Measurements from ENCODE around the gene MTHFD1.
"Not testable (repeated sequence)": the region's sequence is repeated elsewhere in the genome, so short reads cannot be mapped to it uniquely, and the experiment has no call there.

The MTHFD1 gene

GRCh38 chr14:64387782-64388532 lies at the start of gene MTHFD1:
TSS of gene MTHFD1 (plus strand) at chr14:64388353. CDS start at chr14:64388428, 75 bp downstream.
- DNase-seq (ENCODE audit: low spot score) = peak; percentile 91

- DNase-seq (ENCODE audit: low spot score) = peak; percentile 68
Measured at GRCh38 chr14:64338616-64339316, 49.4 kb upstream of the MTHFD1 start.

- no peak for DNase-seq (ENCODE audit: low spot score)
Measured at GRCh38 chr14:64340560-64341196, 47.5 kb upstream of the MTHFD1 start.

GRCh38 chr14:64347748-64348147 lies 40.4 kb upstream of the MTHFD1 start:
- no peak for DNase-seq (ENCODE audit: low spot score)

- no peak for DNase-seq (ENCODE audit: low spot score)
Measured at GRCh38 chr14:64349741-64350490, 38.2 kb upstream of the MTHFD1 start.

- DNase-seq (ENCODE audit: low spot score) = no peak
Measured at GRCh38 chr14:64363265-64363846, 24.8 kb upstream of the MTHFD1 start.

- no peak for DNase-seq (ENCODE audit: low spot score)
Measured at GRCh38 chr14:64364907-64365306, 23.2 kb upstream of the MTHFD1 start.

GRCh38 chr14:64365358-64365889 lies 22.7 kb upstream of the MTHFD1 start:
- not testable (repeated sequence) for DNase-seq (ENCODE audit: low spot score)

- DNase-seq (ENCODE audit: low spot score) = no peak
Measured at GRCh38 chr14:64369201-64369600, 19.0 kb upstream of the MTHFD1 start.

GRCh38 chr14:64387232-64387781 lies 846 bp upstream of the MTHFD1 start:
- no peak for DNase-seq (ENCODE audit: low spot score)

GRCh38 chr14:64388533-64389285 lies 556 bp downstream of the MTHFD1 start:
- DNase-seq (ENCODE audit: low spot score) = no peak

GRCh38 chr14:64391113-64391725 lies 3.1 kb downstream of the MTHFD1 start:
- DNase-seq (ENCODE audit: low spot score) = no peak

GRCh38 chr14:64391986-64392385 lies 3.8 kb downstream of the MTHFD1 start:
- no peak for DNase-seq (ENCODE audit: low spot score)

- not testable (repeated sequence) for DNase-seq (ENCODE audit: low spot score)
Measured at GRCh38 chr14:64393189-64393726, 5.1 kb downstream of the MTHFD1 start.

- DNase-seq (ENCODE audit: low spot score) = no peak
Measured at GRCh38 chr14:64394423-64394822, 6.3 kb downstream of the MTHFD1 start.

GRCh38 chr14:64394977-64395633 lies 7.0 kb downstream of the MTHFD1 start:
- DNase-seq (ENCODE audit: low spot score) = no peak

GRCh38 chr14:64400829-64401459 lies 12.8 kb downstream of the MTHFD1 start:
- no peak for DNase-seq (ENCODE audit: low spot score)

- DNase-seq (ENCODE audit: low spot score) = no peak
Measured at GRCh38 chr14:64401949-64402348, 13.8 kb downstream of the MTHFD1 start.

GRCh38 chr14:64405295-64405694 lies 17.1 kb downstream of the MTHFD1 start:
- DNase-seq (ENCODE audit: low spot score) = no peak

All from HuH-7 (cell line).